AG09309 (cell line): Measurements from ENCODE around the gene VWA3A.

Experiments used
- DNase-seq: peaks from one replicate; pipeline ENCODE4 v3.0.0-alpha.2; 2010; ENCODE audit warnings: low read depth
- H3K4me3 ChIP-seq: 2 replicates; pipeline ENCODE4 v1.5.1; 2011; ENCODE audit warnings: mild to moderate bottlenecking, low read depth, low read length, moderate library complexity; ENCODE audit not compliant: control insufficient read depth
- CTCF ChIP-seq: IDR thresholded peaks from 2 replicates; pipeline ENCODE4 v1.5.1; 2011; ENCODE audit warnings: mild to moderate bottlenecking, low read depth, low read length, inconsistent platforms; ENCODE audit not compliant: insufficient read depth, control insufficient read depth; ENCODE audit errors: missing control alignments

VWA3A gene

DNA sequence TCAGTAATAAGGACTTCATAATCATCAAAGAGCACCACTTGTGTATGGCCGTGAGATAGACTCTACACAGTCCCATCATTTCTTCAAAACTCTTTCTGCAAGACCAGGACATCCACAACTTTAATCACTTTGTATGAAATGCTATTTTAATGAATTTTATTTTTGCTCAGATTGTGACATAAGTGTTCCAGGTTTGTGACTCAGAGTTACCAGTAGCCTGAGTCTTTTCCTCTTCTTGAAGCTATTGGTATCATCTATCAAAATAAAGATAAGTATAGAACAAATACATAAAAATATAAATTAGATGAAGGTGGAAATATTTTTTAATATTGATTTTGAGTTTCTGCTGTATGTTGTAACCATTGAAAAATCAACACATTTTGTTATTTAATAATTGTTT is 16.6 kb upstream of the VWA3A start:
- no peak overlapping the region for H3K4me3 ChIP-seq
- no peak for DNase-seq
- no peak for TF ChIP-seq CTCF

GRCh38 chr16:22077700-22078313 is 14.5 kb upstream of the VWA3A start:
- TF ChIP-seq CTCF, result peak; percentile 83
- H3K4me3 ChIP-seq, result no peak overlapping the region
- no peak for DNase-seq

DNA sequence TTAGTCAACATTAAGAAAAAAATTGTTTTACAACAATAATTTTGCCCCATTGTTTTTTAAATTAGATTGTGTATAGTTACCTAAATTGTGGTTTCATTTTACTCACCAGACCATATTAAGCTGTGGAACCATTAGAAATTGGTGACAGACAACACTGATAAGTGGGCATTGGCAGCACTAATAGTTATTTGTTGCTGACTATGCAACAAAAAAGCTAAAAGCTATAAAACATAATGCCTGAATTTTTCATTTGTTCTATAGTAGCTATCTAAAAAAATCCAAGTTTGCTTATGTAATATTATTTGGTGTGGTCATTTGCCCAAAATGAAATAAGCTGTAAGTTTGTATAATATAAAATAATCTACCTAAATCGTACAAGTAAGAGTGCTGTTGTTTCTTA is 13.7 kb upstream of the VWA3A start:
- no peak for TF ChIP-seq CTCF
- DNase-seq, result no peak

GRCh38 chr16:22081050-22081449 is 11.3 kb upstream of the VWA3A start:
- no peak overlapping the region for H3K4me3 ChIP-seq
- no peak for DNase-seq
- no peak for TF ChIP-seq CTCF

More for the DNA sequence above, 13.7 kb upstream of the VWA3A start:
- no peak overlapping the region for H3K4me3 ChIP-seq

- no peak overlapping the region for H3K4me3 ChIP-seq
- TF ChIP-seq CTCF, result no peak
- DNase-seq, result no peak
These were observed 5.9 kb upstream of the VWA3A start for GRCh38 chr16:22086440-22086839.

GRCh38 chr16:22088642-22089041 is 3.7 kb upstream of the VWA3A start:
- no peak for DNase-seq
- no peak for TF ChIP-seq CTCF
- H3K4me3 ChIP-seq, result no peak overlapping the region

GRCh38 chr16:22089910-22090309 is 2.4 kb upstream of the VWA3A start:
- H3K4me3 ChIP-seq, result no peak overlapping the region
- DNase-seq, result no peak
- TF ChIP-seq CTCF, result no peak
